C4-2B (cell line): ENCODE results near the gene ZFAND4.

Experiments used
- CTCF ChIP-seq: fragments of 450-650 bp; conservative IDR thresholded peaks from 2 replicates; pipeline ENCODE4 v1.5.1; 2017; ENCODE audit warnings: mild to moderate bottlenecking
- ZFX ChIP-seq: fragments of 450-650 bp; IDR thresholded peaks from 2 replicates; pipeline ENCODE4 v1.6.1; 2017

DNA sequence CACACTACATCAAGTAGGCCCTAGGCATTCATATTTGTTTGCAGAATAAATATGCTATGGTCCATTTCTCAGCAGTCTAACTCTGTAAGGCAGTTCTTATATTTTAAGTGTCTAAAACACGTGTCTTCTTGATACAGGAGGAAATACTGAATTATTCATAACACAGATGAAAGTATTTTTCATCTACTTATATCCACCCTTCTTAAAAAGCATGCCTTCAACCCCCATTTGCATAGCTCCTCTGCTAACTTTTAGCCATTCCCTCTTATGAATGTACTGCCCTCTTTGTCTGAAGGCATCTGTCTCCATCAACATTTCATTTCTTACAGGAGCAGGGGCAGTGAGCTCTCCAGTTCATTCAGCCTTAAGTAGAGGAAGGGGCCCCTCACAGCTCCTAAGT, 57.7 kb downstream of the ZFAND4 start:
- TF ChIP-seq CTCF (no peak), ZFX (no peak)
